H9 (cell line): ENCODE results near the gene RAB27A. TPM values are rescaled to one million over a fixed set of nuclear protein-coding genes. Genes with fewer than 3 reads are reported as not detected.

Experiments used
- DNase-seq: peaks from one replicate; pipeline ENCODE4 v3.0.0-alpha.2; 2017
- H2AFZ ChIP-seq: one replicate; pipeline ENCODE4 v1.6.1; 2013; ENCODE audit warnings: mild to moderate bottlenecking, low read length, control low read depth, moderate library complexity
- H2AK5ac ChIP-seq: 2 replicates; pipeline ENCODE4 v1.6.1; 2013; ENCODE audit warnings: low read length, control low read depth, mixed read lengths; ENCODE audit not compliant: insufficient read length
- H2BK120ac ChIP-seq: one replicate; pipeline ENCODE4 v1.6.1; 2013; ENCODE audit warnings: low read depth, mild to moderate bottlenecking, low read length, control low read depth, inconsistent platforms; ENCODE audit not compliant: poor library complexity, severe bottlenecking
- H2BK12ac ChIP-seq: 2 replicates; pipeline ENCODE4 v1.6.1; 2013; ENCODE audit warnings: low read length, control low read depth, mixed read lengths, low read depth; ENCODE audit not compliant: insufficient read length
- H2BK15ac ChIP-seq: 2 replicates; pipeline ENCODE4 v1.6.1; 2013; ENCODE audit warnings: low read depth, low read length, control low read depth
- H2BK20ac ChIP-seq: one replicate; pipeline ENCODE4 v1.6.1; 2013; ENCODE audit warnings: low read depth, mild to moderate bottlenecking, low read length, control low read depth, inconsistent platforms; ENCODE audit not compliant: poor library complexity, severe bottlenecking
- H2BK5ac ChIP-seq: 2 replicates; pipeline ENCODE4 v1.6.1; 2013; ENCODE audit warnings: low read length, control low read depth, mixed read lengths; ENCODE audit not compliant: insufficient read length
- H3K14ac ChIP-seq: 2 replicates; pipeline ENCODE4 v1.6.1; 2013; ENCODE audit warnings: low read length, control low read depth; ENCODE audit not compliant: insufficient read depth
- H3K18ac ChIP-seq: 2 replicates; pipeline ENCODE4 v1.6.1; 2013; ENCODE audit warnings: low read depth, mild to moderate bottlenecking, mixed read lengths, low read length, control low read depth; ENCODE audit not compliant: insufficient read length
- H3K23ac ChIP-seq: 2 replicates; pipeline ENCODE4 v1.6.1; 2013; ENCODE audit warnings: low read length, control low read depth, mixed read lengths, low read depth; ENCODE audit not compliant: insufficient read length
- H3K23me2 ChIP-seq: 2 replicates; pipeline ENCODE4 v1.6.1; 2013; ENCODE audit warnings: low read depth, mild to moderate bottlenecking, mixed read lengths, low read length, control low read depth; ENCODE audit not compliant: insufficient read length, poor library complexity, severe bottlenecking
- H3K27ac ChIP-seq: 2 replicates; pipeline ENCODE4 v1.5.1; 2013; ENCODE audit warnings: low read length, control low read depth, mixed read lengths, low read depth; ENCODE audit not compliant: insufficient read length
- H3K27me3 ChIP-seq: 2 replicates; pipeline ENCODE4 v1.6.1; 2013; ENCODE audit warnings: low read length, control low read depth, inconsistent platforms; ENCODE audit not compliant: insufficient read depth
- H3K4ac ChIP-seq: 2 replicates; pipeline ENCODE4 v1.6.1; 2013; ENCODE audit warnings: low read depth, mild to moderate bottlenecking, control low read depth, inconsistent platforms, low read length, moderate library complexity
- H3K4me1 ChIP-seq: 2 replicates; pipeline ENCODE4 v1.6.1; 2013; ENCODE audit warnings: low read length, control low read depth, inconsistent platforms; ENCODE audit not compliant: insufficient read depth
- H3K4me2 ChIP-seq: 2 replicates; pipeline ENCODE4 v1.6.1; 2013; ENCODE audit warnings: low read length, control low read depth, mixed read lengths; ENCODE audit not compliant: insufficient read length, insufficient read depth
- H3K56ac ChIP-seq: 2 replicates; pipeline ENCODE4 v1.6.1; 2013; ENCODE audit warnings: low read depth, mild to moderate bottlenecking, mixed read lengths, low read length, control low read depth; ENCODE audit not compliant: insufficient read length
- H3K79me1 ChIP-seq: 2 replicates; pipeline ENCODE4 v1.6.1; 2013; ENCODE audit warnings: low read depth, mild to moderate bottlenecking, moderate library complexity, low read length, control low read depth, inconsistent platforms; ENCODE audit not compliant: insufficient read depth, poor library complexity, severe bottlenecking
- H3K79me2 ChIP-seq: 2 replicates; pipeline ENCODE4 v1.6.1; 2013; ENCODE audit warnings: low read length, control low read depth, inconsistent platforms; ENCODE audit not compliant: insufficient read depth
- H3K9ac ChIP-seq: 2 replicates; pipeline ENCODE4 v1.6.1; 2013; ENCODE audit warnings: low read length, control low read depth, mixed read lengths; ENCODE audit not compliant: insufficient read length; ENCODE audit errors: extremely low read depth
- H3K9me3 ChIP-seq: one replicate; pipeline ENCODE4 v1.6.1; 2013; ENCODE audit warnings: low read depth, low read length, inconsistent platforms; ENCODE audit not compliant: control insufficient read depth
- H3T11ph ChIP-seq: one replicate; pipeline ENCODE4 v1.6.1; 2013; ENCODE audit warnings: mild to moderate bottlenecking, low read length, control low read depth, inconsistent platforms
- H4K20me1 ChIP-seq: one replicate; pipeline ENCODE4 v1.6.1; 2013; ENCODE audit not compliant: control insufficient read depth, insufficient read length, insufficient read depth
- H4K5ac ChIP-seq: 2 replicates; pipeline ENCODE4 v1.6.1; 2013; ENCODE audit warnings: low read depth, mild to moderate bottlenecking, mixed read lengths, low read length, control low read depth; ENCODE audit not compliant: insufficient read length
- H4K8ac ChIP-seq: replicated peaks from 2 replicates; pipeline ENCODE4 v1.6.1; 2013; ENCODE audit warnings: low read length, control low read depth, mixed read lengths, low read depth; ENCODE audit not compliant: insufficient read length
- H4K91ac ChIP-seq: 2 replicates; pipeline ENCODE4 v1.6.1; 2013; ENCODE audit warnings: low read depth, mild to moderate bottlenecking, moderate library complexity, mixed read lengths, low read length, control low read depth; ENCODE audit not compliant: insufficient read length
- H3K27ac Mint-ChIP-seq, 3 experiments: 2 replicates in 2 of 3; 3 replicates in 1 of 3; pipeline ENCODE4 v1.8.0; 2020 to 2021; ENCODE audit warnings: mixed read lengths in 3 of 3, mild to moderate bottlenecking in 1 of 3, moderate library complexity in 1 of 3
- H3K27me3 Mint-ChIP-seq: 2 replicates; pipeline ENCODE4 v1.8.0; 2021; ENCODE audit warnings: low read depth, mild to moderate bottlenecking, moderate library complexity, mixed read lengths
- H3K36me3 Mint-ChIP-seq, 3 experiments: 2 replicates in 2 of 3; 3 replicates in 1 of 3; pipeline ENCODE4 v1.8.0; 2020 to 2021; ENCODE audit warnings: low read depth in 3 of 3, mixed read lengths in 3 of 3; ENCODE audit not compliant: insufficient read depth in 1 of 3
- H3K4me1 Mint-ChIP-seq, 2 experiments: 2 replicates each; pipeline ENCODE4 v1.8.0; 2020; ENCODE audit warnings: mixed read lengths in 2 of 2
- H3K4me3 Mint-ChIP-seq, 2 experiments: 2 replicates in 1 of 2; 3 replicates in 1 of 2; pipeline ENCODE4 v1.8.0; 2020 to 2021; ENCODE audit warnings: mild to moderate bottlenecking in 2 of 2, mixed read lengths in 2 of 2, moderate library complexity in 1 of 2
- H3K9me3 Mint-ChIP-seq, 2 experiments: 2 replicates in 1 of 2; 3 replicates in 1 of 2; pipeline ENCODE4 v1.8.0; 2020; ENCODE audit warnings: mild to moderate bottlenecking in 2 of 2, mixed read lengths in 2 of 2, moderate library complexity in 1 of 2
- CTCF ChIP-seq: fragments of 200-600 bp; sonication (generic); conservative IDR thresholded peaks from 3 replicates; pipeline ENCODE4 v1.8.0; 2021; ENCODE audit warnings: antibody characterized with exemption, mild to moderate bottlenecking
- WGBS: extraction: QIAGEN DNeasy Blood & Tissue Kit; methylation state at CpG from one replicate; pipeline ENCODE4 v1.1.7; 2013; ENCODE audit warnings: missing lambda C conversion rate, low lambda C conversion rate, mixed read lengths; ENCODE audit not compliant: insufficient read length; ENCODE audit errors: extremely low coverage; 5-methylcytosine and 5-hydroxymethylcytosine counted together
- total RNA-seq: library from RNA; stranded (reverse); gene quantifications from 2 replicates; pipeline ENCODE4 v1.2.1, GENCODE V29; 2021

The RAB27A gene
- total RNA-seq, 1 experiment from 2014 or later, result 6.8 TPM

GRCh38 chr15:55289011-55289745 lies 435 bp downstream of the RAB27A start:
- Histone ChIP-seq H4K20me1 (no peaks in the 10 kb centered on the region), H2BK20ac (no peak overlapping the region), H2BK5ac (no peak overlapping the region), H3K56ac (no peak overlapping the region), H2AK5ac (no peak overlapping the region), H2AFZ (no peak overlapping the region), H3K79me1 (no peaks in the 10 kb centered on the region), H3K79me2 (no peaks in the 10 kb centered on the region), H2BK12ac (no peak overlapping the region), H3K4me1 (no peaks in the 10 kb centered on the region), H4K91ac (no peak overlapping the region), H3K9me3 (no peaks in the 10 kb centered on the region), H3T11ph (no peak overlapping the region), H4K8ac (no peak overlapping the region), H2BK120ac (no peak overlapping the region), H3K4ac (no peak overlapping the region), H2BK15ac (no peak overlapping the region), H3K4me2 (peak overlapping the region; percentile 73), H3K18ac (no peak overlapping the region), H3K27ac (no peak overlapping the region), H3K9ac (peak overlapping the region; percentile 11), H3K23ac (no peak overlapping the region), H3K14ac (0 out of 2 replicates have a peak overlapping the region, but pooled peaks have one; percentile 31), H3K27me3 (no peaks in the 10 kb centered on the region), H4K5ac (no peak overlapping the region), H3K23me2 (peaks cover 12% of the 10 kb centered on the region)
- H3K27ac Mint-ChIP-seq, result no peak overlapping the region
- DNase-seq, result peak; percentile 47
- no peaks in the 10 kb centered on the region; a peak in 1 of 7 replicates for H3K36me3 Mint-ChIP-seq
- peaks cover 5% of the 10 kb centered on the region for H3K27me3 Mint-ChIP-seq
- no CpG with 5 or more reads among the region's 37 CpGs for WGBS
- peak overlapping the region; percentile 74 to 83 for H3K4me3 Mint-ChIP-seq
- peaks cover 10 to 16% of the 10 kb centered on the region in 2 experiments; a peak in 3 of 4 replicates for H3K4me1 Mint-ChIP-seq
- TF ChIP-seq CTCF, result no peak
- H3K9me3 Mint-ChIP-seq, result no peaks in the 10 kb centered on the region
